ENCODE measurements around the gene PRKX. TPM values are rescaled to one million over a fixed set of nuclear protein-coding genes. Genes with fewer than 3 reads are reported as not detected.
"Not testable (repeated sequence)": the region's sequence is repeated elsewhere in the genome, so short reads cannot be mapped to it uniquely, and the experiment has no call there.

PRKX gene
- total RNA-seq, 1 donor from 2014 or later, result 51.6 TPM

DNA sequence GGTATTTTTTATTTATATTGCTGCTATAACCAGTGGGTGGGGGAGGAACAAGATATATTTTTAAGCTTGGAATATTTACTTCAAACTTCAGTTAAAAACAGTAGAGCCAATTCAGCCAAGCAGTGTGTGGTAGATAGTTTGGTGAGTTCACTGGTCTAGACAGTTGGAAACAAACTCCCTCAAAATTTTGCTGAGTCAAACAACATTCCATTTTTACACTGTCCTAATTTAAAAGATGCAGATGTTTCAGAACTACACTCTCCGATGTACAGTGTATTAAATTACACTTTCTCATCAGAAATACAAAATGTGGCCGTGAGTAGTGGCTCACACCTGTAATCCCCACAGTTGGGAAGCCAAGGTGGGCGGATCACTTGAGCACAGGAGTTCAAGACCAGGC, 23.3 kb downstream of the PRKX start:
- Histone ChIP-seq H3K27me3 (no peaks in the 10 kb centered on the region), H3K4me1 (no peaks in the 10 kb centered on the region), H3K27ac (no peak overlapping the region), H3K4me3 (no peak overlapping the region), H3K36me3 (no peaks in the 10 kb centered on the region), H3K9me3 (no peaks in the 10 kb centered on the region)
- intact Hi-C loops (cut with DNase I), result no loop called here
- DNase-seq (ENCODE audit: extremely low spot score in 2 of 2), result no peak
- TF ChIP-seq, protein P1, sequence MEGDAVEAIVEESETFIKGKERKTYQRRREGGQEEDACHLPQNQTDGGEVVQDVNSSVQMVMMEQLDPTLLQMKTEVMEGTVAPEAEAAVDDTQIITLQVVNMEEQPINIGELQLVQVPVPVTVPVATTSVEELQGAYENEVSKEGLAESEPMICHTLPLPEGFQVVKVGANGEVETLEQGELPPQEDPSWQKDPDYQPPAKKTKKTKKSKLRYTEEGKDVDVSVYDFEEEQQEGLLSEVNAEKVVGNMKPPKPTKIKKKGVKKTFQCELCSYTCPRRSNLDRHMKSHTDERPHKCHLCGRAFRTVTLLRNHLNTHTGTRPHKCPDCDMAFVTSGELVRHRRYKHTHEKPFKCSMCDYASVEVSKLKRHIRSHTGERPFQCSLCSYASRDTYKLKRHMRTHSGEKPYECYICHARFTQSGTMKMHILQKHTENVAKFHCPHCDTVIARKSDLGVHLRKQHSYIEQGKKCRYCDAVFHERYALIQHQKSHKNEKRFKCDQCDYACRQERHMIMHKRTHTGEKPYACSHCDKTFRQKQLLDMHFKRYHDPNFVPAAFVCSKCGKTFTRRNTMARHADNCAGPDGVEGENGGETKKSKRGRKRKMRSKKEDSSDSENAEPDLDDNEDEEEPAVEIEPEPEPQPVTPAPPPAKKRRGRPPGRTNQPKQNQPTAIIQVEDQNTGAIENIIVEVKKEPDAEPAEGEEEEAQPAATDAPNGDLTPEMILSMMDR (IDR thresholded peaks at IDR 0.05), result no peak
- TF ChIP-seq POLR2AphosphoS5 (IDR thresholded peaks at IDR 0.05; ENCODE audit: insufficient read depth in 1 of 2, low read depth in 1 of 2) (no peak), POLR2A (IDR thresholded peaks at IDR 0.05) (no peak)

DNA sequence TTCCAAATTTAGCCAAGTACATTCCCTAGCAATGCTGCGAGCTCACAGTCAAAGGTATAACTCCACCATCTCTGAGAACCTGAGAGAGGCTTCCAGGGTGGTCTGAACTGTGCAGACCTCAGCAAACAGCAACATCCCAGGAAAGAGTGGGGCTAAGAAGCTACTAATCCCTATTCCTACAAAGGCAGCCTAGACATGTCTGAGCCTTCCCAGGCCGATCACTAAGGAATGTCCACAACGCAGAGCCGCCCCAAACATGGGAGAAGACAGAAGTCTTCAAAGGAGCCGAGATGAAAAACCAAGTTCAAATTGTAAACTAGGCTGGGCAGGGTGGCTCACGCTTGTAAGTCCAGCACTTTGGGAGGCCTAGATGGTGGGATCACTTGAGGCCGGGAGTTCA, 30.2 kb downstream of the PRKX start:
- H3K4me1 ChIP-seq; H3K9me3 ChIP-seq; H3K4me3 ChIP-seq; DNase-seq (ENCODE audit: extremely low spot score in 2 of 2); intact Hi-C loops (cut with DNase I); H3K27me3 ChIP-seq; H3K36me3 ChIP-seq; H3K27ac ChIP-seq: not testable (repeated sequence)

DNA sequence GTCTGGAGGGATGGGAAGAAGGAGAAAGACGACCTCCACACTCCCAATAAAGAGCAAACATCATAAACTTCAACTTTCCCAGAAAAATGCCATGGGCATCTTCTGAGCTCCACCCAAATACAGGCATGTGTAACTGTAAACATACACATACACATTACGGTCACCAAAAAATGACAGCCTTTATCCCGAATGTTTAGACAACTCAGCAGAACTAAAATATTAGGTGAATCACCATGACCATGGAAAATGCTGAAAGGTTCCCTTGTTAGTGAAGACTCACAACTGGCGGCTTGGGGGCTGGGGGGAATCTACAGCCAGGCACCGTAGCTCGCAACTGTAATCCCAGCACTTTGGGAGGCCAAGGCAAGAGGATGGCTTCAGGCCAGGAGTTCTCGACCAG, 33.0 kb downstream of the PRKX start:
- no peaks in the 10 kb centered on the region for H3K9me3 ChIP-seq
- no peak overlapping the region for H3K27ac ChIP-seq
- H3K4me1 ChIP-seq, result no peaks in the 10 kb centered on the region
- H3K4me3 ChIP-seq, result no peak overlapping the region
- intact Hi-C loops (cut with DNase I), result no loop called here
- no peaks in the 10 kb centered on the region for H3K36me3 ChIP-seq
- H3K27me3 ChIP-seq, result no peaks in the 10 kb centered on the region
- TF ChIP-seq POLR2A (IDR thresholded peaks at IDR 0.05) (no peak), POLR2AphosphoS5 (IDR thresholded peaks at IDR 0.05; ENCODE audit: insufficient read depth in 1 of 2, low read depth in 1 of 2) (no peak)
- TF ChIP-seq, protein P1 (IDR thresholded peaks at IDR 0.05), result no peak
- DNase-seq (ENCODE audit: extremely low spot score in 2 of 2), result no peak

DNA sequence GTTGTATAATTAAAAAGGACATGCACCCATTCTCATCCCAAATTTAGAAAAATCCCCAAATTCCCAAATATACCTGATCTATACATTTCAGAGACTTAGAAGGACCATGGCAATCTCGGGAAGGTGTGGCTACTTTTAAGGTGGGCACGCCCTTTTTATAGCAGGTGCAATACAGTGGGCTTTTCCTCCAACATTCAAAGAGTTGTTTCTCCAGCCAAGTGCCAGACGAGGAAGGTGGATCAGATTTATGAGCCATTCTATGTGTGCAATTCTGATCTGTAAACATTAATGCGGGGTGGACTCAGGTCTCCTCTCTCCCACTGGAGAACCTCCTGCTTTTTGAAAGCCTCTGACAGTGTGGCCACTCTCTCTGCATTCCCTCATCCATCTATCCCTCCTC, 33.8 kb downstream of the PRKX start:
- intact Hi-C loops (cut with DNase I), result no loop called here
- Histone ChIP-seq H3K27me3 (no peaks in the 10 kb centered on the region), H3K9me3 (no peaks in the 10 kb centered on the region), H3K4me3 (no peak overlapping the region), H3K27ac (no peak overlapping the region), H3K36me3 (no peaks in the 10 kb centered on the region), H3K4me1 (no peaks in the 10 kb centered on the region)
- DNase-seq (ENCODE audit: extremely low spot score in 2 of 2), result no peak
- TF ChIP-seq, protein P1 (IDR thresholded peaks at IDR 0.05), result no peak
- TF ChIP-seq POLR2A (IDR thresholded peaks at IDR 0.05) (no peak), POLR2AphosphoS5 (IDR thresholded peaks at IDR 0.05; ENCODE audit: insufficient read depth in 1 of 2, low read depth in 1 of 2) (no peak)

DNA sequence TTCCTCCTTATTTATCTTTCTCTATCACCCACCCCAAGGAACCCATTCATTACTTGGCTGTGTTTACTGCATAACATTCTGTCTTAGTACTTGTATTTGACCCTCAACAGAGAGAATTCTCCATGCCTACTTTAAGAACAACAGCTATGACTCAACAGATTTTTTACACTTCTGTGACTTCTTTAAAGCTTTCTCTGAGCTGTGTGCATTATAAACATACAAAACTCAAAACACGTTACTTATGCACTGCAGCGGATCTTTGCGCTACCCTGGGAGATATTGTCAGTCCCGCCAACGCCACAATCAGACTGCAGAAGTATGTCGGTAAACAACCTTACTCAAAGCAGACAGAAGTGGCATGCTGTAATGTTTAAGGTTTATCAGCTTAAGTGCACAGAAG, 35.1 kb downstream of the PRKX start:
- intact Hi-C loops (cut with DNase I), result no loop called here
- no peaks in the 10 kb centered on the region for H3K27me3 ChIP-seq
- no peaks in the 10 kb centered on the region for H3K9me3 ChIP-seq
- no peaks in the 10 kb centered on the region for H3K4me1 ChIP-seq
- DNase-seq (ENCODE audit: extremely low spot score in 2 of 2), result no peak
- H3K36me3 ChIP-seq, result peaks cover 0 to 9% of the 10 kb centered on the region in 2 donors
- no peak for TF ChIP-seq POLR2A (IDR thresholded peaks at IDR 0.05)
- TF ChIP-seq, protein P1 (IDR thresholded peaks at IDR 0.05), result no peak
- TF ChIP-seq POLR2AphosphoS5 (IDR thresholded peaks at IDR 0.05; ENCODE audit: insufficient read depth in 1 of 2, low read depth in 1 of 2), result no peak
- H3K4me3 ChIP-seq, result no peak overlapping the region
- no peak overlapping the region for H3K27ac ChIP-seq

DNA sequence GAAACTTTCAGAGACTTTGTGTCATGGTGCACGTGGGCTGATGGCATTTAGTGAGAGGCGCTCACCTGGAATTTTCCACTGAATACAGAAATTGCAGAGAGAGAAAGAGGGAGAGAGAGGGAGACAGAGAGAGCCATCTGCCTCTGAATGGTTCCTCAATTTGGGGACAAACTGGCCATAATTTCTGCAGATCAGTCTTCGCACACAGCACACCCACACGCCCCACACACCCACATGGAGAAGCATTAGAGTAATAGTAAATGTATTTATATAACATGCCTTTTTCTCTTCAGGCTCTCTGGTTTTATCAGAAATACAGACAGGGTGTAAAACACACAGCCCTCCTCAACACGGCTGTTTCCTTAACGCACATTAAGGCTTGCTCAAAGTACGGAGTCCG, 38.6 kb downstream of the PRKX start:
- no peak overlapping the region for H3K4me3 ChIP-seq
- intact Hi-C loops (cut with DNase I), result no loop called here
- TF ChIP-seq, protein P1 (IDR thresholded peaks at IDR 0.05), result no peak
- TF ChIP-seq POLR2AphosphoS5 (IDR thresholded peaks at IDR 0.05; ENCODE audit: insufficient read depth in 1 of 2, low read depth in 1 of 2), result no peak
- no peak for TF ChIP-seq POLR2A (IDR thresholded peaks at IDR 0.05)

More for the DNA sequence above, 38.6 kb downstream of the PRKX start:
- H3K27ac ChIP-seq, result no peak overlapping the region
- peaks cover 0 to 20% of the 10 kb centered on the region in 2 donors for H3K36me3 ChIP-seq
- DNase-seq (ENCODE audit: extremely low spot score in 2 of 2), result no peak
- H3K27me3 ChIP-seq, result no peaks in the 10 kb centered on the region
- H3K4me1 ChIP-seq, result no peaks in the 10 kb centered on the region
- H3K9me3 ChIP-seq, result no peaks in the 10 kb centered on the region

Data from vagina (tissue), 2 donors.